Stimulated activated CD4-positive, alpha-beta T cell treated with anti-CD3 and anti-CD28 coated beads, Interleukin-15, amount 100 ng/mL, for 1 hour (primary cell): ENCODE data around the gene OPN5.

Source experiments
- DNase-seq, 2 donors: peaks; one replicate each; pipeline ENCODE4 v3.0.0-alpha.2; 2020; ENCODE audit warnings: low read depth in 1 of 2, low spot score in 1 of 2

Gene OPN5

GRCh38 chr6:47787620-47788497 lies 6.0 kb downstream of the OPN5 start:
- DNase-seq = peak; percentile 5 to 27

DNA sequence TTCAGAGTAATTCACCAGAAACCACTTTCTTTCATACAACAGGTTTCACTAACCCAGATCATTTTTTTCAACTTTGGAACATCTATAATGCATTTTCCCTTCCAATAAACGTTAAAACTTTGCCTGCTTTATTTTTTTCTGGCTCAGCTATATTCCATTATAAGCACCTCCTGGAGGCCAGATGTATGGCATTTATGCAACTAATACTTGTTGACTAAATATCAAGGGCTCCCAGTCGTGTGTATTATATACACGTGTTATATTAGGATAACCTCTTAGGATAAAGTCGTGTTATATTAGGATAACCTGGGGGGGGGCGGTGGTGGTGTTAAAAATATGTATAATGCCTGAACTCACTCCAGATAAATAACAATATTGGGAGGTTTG lies 6.7 kb downstream of the OPN5 start:
- DNase-seq = no peak

DNA sequence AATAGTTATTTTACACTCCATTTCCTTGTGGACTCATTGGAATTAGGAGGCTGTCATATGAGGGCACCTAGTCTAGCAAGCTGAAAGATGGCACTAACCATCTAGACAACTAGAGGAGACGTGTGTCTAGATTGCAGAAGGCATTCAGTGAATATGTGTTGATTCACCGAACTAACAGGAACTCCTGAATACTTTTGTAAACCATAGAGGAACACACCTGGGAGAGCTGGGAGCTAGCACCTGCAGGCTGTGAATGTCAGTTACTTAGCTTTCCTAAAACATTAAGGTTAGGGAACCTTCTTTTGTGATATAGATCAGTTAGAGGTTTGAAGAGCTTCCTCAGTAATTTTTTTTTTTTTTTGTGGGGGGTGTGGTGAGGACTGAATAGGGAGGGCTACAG lies 7.7 kb downstream of the OPN5 start:
- no peak for DNase-seq

GRCh38 chr6:47792216-47792733 lies 10.4 kb downstream of the OPN5 start:
- DNase-seq = no peak

- no peak for DNase-seq
Observed at GRCh38 chr6:47794577-47795135, 12.8 kb downstream of the OPN5 start.

DNA sequence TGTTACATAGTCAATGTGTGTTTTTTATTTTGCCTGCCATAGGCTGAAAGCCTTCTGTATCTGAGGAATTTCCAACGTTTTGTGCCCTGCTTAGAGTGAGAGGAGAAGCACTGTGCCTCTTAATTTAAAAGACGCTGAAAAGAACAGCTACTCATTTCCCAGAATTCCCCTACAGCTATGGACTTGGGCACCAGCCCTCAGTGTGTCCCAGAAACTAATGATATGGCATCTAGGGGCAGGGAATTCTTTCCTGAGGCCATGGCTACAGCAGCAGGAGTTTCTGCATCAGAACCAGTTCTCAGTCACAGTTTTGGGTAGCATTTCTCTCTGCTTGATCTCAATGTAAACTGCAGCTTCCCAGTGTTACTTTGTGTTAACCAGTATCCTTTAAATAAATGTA lies 20.2 kb downstream of the OPN5 start:
- DNase-seq = no peak

GRCh38 chr6:47804821-47805220 lies 23.0 kb downstream of the OPN5 start:
- DNase-seq = no peak

- no peak for DNase-seq
Observed at GRCh38 chr6:47809873-47810272, 28.0 kb downstream of the OPN5 start.

GRCh38 chr6:47810885-47811284 lies 29.1 kb downstream of the OPN5 start:
- DNase-seq = no peak

GRCh38 chr6:47811443-47811842 lies 29.6 kb downstream of the OPN5 start:
- DNase-seq = no peak

DNA sequence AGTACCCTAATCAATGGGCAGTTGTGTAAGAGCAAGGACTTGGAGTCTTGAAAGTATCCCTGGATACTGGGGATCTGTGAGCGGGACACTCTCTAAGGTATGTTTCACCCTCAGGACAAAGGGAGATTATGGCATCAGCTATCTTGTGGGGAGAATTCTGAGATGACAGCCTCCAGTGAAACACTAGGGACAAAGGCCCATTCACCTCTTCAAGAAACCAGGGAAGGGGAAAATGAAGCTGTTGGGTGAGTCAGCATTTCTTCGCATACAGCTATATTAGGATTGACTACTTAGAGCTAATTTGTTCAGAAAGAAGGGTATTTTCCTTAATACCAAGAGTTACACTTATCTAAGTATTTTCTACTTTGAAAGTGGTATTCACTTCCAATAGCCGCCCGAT lies 35.9 kb downstream of the OPN5 start:
- DNase-seq = no peak

DNA sequence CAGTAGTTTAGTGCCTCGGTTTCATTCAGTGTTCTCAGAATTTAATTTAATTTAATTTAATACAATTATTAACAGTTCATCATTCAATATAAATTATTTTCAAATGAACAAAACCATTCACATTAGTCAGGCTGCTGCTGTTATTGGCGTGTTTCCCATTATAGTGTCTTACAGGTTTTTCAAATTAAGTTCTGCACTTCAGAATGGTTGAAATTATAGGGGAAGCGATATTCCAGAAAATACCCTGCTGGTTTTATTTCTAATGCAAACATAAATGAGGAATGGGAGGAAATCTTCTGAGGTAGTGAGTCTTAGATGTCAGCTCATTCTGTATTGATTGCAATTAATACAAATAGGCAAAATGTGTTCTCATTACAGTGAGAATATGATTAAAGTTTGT lies 37.6 kb downstream of the OPN5 start:
- no peak for DNase-seq

GRCh38 chr6:47822856-47823554 lies 41.2 kb downstream of the OPN5 start:
- no peak for DNase-seq

- no peak for DNase-seq
Observed at GRCh38 chr6:47832386-47833100, 50.7 kb downstream of the OPN5 start.

DNA sequence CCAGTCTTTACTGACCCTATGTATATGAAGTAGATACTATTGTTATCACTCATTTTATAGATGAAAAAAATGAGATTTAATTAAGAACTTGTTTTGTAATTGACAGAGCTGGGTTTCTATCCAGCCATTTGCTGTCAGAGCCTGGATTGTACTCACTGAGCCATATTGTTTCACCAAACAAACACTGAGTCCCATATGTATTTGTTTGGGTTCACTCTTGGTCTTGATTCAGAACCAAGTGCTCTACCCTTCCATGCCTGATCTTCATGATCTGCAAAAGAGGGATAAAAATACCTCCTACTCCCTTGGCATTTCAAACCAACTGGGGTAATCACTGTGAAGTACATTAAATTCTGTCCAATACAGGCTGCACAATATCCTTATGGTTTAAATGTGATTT lies 52.4 kb downstream of the OPN5 start:
- DNase-seq = no peak

GRCh38 chr6:47836046-47836445 lies 54.2 kb downstream of the OPN5 start:
- no peak for DNase-seq

DNA sequence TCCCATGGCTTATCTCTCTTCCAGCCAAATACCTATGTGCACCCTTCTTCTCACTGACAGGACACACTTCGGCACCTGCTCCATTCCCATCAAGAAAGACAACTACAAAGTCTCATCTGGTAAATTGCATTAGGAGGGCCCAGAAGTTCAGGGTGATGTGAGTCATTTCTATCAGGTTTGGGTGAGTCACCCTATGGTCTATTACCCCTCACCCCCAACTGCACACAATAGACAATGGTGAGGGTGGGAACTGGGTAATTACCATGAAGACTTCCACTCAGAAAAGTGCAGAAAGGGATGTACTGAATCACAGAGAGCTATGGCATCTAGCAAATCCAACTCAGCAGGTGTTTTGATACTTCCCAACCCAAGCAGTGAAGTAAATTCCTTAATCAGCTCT lies 54.8 kb downstream of the OPN5 start:
- DNase-seq = no peak

GRCh38 chr6:47839645-47840044 lies 57.8 kb downstream of the OPN5 start:
- DNase-seq = no peak

GRCh38 chr6:47844881-47845280 lies 63.0 kb downstream of the OPN5 start:
- no peak for DNase-seq

- no peak for DNase-seq
Observed at GRCh38 chr6:47846752-47847151, 64.9 kb downstream of the OPN5 start.

GRCh38 chr6:47851091-47851490 lies 69.3 kb downstream of the OPN5 start:
- no peak for DNase-seq
